ENCODE measurements around the gene OSBPL9. TPM values are rescaled to one million over a fixed set of nuclear protein-coding genes. Genes with fewer than 3 reads are reported as not detected.

Gene OSBPL9
- total RNA-seq, 1 experiment from 2014 or later: 188 TPM

DNA sequence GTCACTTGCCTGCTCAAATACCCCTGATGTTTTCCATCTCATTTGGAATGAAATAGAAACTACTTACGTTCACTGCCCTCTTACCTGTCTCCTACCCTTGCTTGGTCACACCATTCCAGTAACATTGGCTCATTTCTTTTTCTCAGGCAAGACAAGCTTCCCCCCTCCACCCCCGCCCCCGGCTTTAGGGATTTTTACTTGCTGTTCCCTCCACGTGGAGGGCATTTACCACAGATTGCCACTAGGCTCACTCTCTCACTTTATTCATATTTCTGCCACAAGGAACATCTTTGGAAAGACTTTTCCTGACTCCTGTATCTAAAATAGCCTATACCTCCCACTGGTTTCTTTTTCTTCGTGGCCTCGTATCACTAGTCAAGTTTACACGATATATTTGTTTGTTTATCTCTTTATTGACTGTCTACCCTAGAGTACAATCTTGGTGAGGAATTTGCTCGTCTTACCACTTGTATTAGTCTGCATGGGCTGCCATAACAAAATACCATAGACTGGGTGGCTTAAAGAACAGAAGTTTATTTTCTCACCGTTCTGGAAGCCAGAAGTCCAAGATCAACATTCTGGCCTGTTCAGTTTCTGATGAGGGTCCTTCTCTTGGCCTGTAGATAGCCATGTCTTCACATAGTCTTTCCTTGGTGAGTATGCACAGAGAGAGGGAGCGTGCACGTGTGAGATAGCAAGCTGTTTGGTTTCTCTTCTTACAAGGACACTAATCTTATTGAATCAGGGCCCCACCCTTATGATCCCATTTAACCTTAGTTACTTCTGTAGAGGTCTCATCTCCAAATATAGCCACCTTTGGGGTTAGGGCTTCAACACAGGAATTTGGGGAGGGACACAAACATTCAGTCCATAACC lies 135.4 kb downstream of the OSBPL9 start:
- H3K36me3 ChIP-seq (ENCODE audit: low read depth): peaks cover 53% of the 10 kb centered on the region
- H2AFZ ChIP-seq: no peak overlapping the region
- ChIA-PET CTCF (no interaction called here), POLR2A (ENCODE audit: unreplicated experiment) (no interaction called here)
- no peak overlapping the region for H3K4me3 ChIP-seq
- intact Hi-C loops (cut with micrococcal nuclease; ENCODE audit: unreplicated experiment): no loop called here
- peaks cover 22% of the 10 kb centered on the region for H3K4me1 ChIP-seq (replicated peaks; ENCODE audit: insufficient read depth)
- no peaks in the 10 kb centered on the region for H4K20me1 ChIP-seq (ENCODE audit: insufficient read depth)
- no peaks in the 10 kb centered on the region for H3K9me2 ChIP-seq (ENCODE audit: insufficient read depth)
- no peak overlapping the region for H3K4me2 ChIP-seq
- H3K79me2 ChIP-seq (ENCODE audit: low read depth): peaks cover 16% of the 10 kb centered on the region; the same call in 1 of the 2 replicates
- no peak overlapping the region for H3K27ac ChIP-seq
- no peak for DNase-seq
- no peaks in the 10 kb centered on the region for H3K9me3 ChIP-seq (ENCODE audit: insufficient read depth, low read depth)
- no peak for TF ChIP-seq EZH2 (IDR thresholded peaks at IDR 0.05; ENCODE audit: low read depth)
- TF ChIP-seq, protein P1, sequence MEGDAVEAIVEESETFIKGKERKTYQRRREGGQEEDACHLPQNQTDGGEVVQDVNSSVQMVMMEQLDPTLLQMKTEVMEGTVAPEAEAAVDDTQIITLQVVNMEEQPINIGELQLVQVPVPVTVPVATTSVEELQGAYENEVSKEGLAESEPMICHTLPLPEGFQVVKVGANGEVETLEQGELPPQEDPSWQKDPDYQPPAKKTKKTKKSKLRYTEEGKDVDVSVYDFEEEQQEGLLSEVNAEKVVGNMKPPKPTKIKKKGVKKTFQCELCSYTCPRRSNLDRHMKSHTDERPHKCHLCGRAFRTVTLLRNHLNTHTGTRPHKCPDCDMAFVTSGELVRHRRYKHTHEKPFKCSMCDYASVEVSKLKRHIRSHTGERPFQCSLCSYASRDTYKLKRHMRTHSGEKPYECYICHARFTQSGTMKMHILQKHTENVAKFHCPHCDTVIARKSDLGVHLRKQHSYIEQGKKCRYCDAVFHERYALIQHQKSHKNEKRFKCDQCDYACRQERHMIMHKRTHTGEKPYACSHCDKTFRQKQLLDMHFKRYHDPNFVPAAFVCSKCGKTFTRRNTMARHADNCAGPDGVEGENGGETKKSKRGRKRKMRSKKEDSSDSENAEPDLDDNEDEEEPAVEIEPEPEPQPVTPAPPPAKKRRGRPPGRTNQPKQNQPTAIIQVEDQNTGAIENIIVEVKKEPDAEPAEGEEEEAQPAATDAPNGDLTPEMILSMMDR (conservative IDR thresholded peaks at IDR 0.05): no peak
- peaks cover 41% of the 10 kb centered on the region for H3F3A ChIP-seq (ENCODE audit: insufficient read depth, low read depth)
- BruUV-seq (replicated peaks): no TSS peak
- no peaks in the 10 kb centered on the region for H3K27me3 ChIP-seq (ENCODE audit: insufficient read depth, low read depth)

DNA sequence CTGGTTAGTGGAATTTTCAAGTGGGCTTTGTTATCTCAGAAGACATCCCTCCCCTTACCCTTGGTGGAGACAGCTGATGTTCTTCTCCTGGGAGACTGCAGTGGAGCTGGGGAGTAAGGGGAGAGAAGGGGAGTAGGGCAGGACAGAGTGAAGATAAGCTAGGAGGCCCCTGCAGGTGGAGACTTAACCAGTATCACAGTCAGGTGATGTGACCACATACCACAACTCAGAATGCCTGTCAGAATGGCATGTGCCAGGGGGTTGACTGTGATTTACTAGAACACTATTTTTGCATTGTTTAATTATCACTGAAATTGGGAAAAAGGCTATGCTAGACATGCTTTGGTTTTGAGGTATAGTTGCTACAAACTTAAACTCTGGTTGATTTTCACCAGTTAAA lies 137.1 kb downstream of the OSBPL9 start:
- Histone ChIP-seq H3K4me1 (replicated peaks; ENCODE audit: insufficient read depth) (peaks cover 28% of the 10 kb centered on the region), H3F3A (ENCODE audit: insufficient read depth, low read depth) (peaks cover 48% of the 10 kb centered on the region; the same call in 1 of the 2 replicates), H3K9me2 (ENCODE audit: insufficient read depth) (no peaks in the 10 kb centered on the region), H3K79me2 (ENCODE audit: low read depth) (peaks cover 16% of the 10 kb centered on the region; the same call in 1 of the 2 replicates), H3K4me3 (no peak overlapping the region), H3K27ac (no peak overlapping the region), H3K4me2 (no peak overlapping the region), H4K20me1 (ENCODE audit: insufficient read depth) (no peaks in the 10 kb centered on the region), H3K27me3 (ENCODE audit: insufficient read depth, low read depth) (no peaks in the 10 kb centered on the region), H3K36me3 (ENCODE audit: low read depth) (peaks cover 50% of the 10 kb centered on the region), H2AFZ (no peak overlapping the region), H3K9me3 (ENCODE audit: insufficient read depth, low read depth) (no peaks in the 10 kb centered on the region)
- intact Hi-C loops (cut with micrococcal nuclease; ENCODE audit: unreplicated experiment): no loop called here
- CTCF ChIA-PET: no interaction called here
- TF ChIP-seq EZH2 (IDR thresholded peaks at IDR 0.05; ENCODE audit: low read depth): no peak
- TF ChIP-seq, protein P1 (conservative IDR thresholded peaks at IDR 0.05): no peak
- no TSS peak for BruUV-seq (replicated peaks)
- DNase-seq: no peak
- POLR2A ChIA-PET (ENCODE audit: unreplicated experiment): no interaction called here

DNA sequence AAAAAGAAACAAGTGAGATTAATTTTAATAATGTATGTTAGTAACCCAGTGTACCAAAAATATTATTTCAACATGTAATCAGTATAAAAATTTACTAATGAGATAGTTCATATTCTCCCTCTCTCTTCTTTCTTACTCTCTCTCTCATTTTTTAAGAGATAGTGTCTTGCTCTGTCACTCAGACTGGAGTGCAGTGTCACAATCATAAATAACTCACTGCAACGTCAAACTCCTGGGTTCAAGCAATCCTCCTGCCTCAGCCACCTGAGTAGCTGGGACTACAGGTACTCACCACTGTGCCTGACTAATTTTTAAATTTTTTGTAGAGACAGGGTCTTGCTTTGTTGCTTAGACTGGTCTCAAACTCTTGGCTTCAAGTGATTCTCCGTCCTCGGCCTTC lies 137.8 kb downstream of the OSBPL9 start:
- Histone ChIP-seq H3K4me1 (replicated peaks; ENCODE audit: insufficient read depth) (peaks cover 29% of the 10 kb centered on the region), H3K9me3 (ENCODE audit: insufficient read depth, low read depth) (no peaks in the 10 kb centered on the region), H3K36me3 (ENCODE audit: low read depth) (peaks cover 45% of the 10 kb centered on the region), H2AFZ (no peak overlapping the region), H3K79me2 (ENCODE audit: low read depth) (peaks cover 16% of the 10 kb centered on the region; the same call in 1 of the 2 replicates), H4K20me1 (ENCODE audit: insufficient read depth) (no peaks in the 10 kb centered on the region), H3K9me2 (ENCODE audit: insufficient read depth) (no peaks in the 10 kb centered on the region), H3K27me3 (ENCODE audit: insufficient read depth, low read depth) (no peaks in the 10 kb centered on the region), H3F3A (ENCODE audit: insufficient read depth, low read depth) (peaks cover 51% of the 10 kb centered on the region; the same call in 1 of the 2 replicates), H3K27ac (no peak overlapping the region), H3K4me2 (no peak overlapping the region), H3K4me3 (no peak overlapping the region)
- intact Hi-C loops (cut with micrococcal nuclease; ENCODE audit: unreplicated experiment): no loop called here
- ChIA-PET CTCF (no interaction called here), POLR2A (ENCODE audit: unreplicated experiment) (interaction anchor here (0.6 kb wide), 1 partner anchor 296 kb away, joined by 3 read pairs; no protein-coding TSS in a partner anchor)
- no TSS peak for BruUV-seq (replicated peaks)
- TF ChIP-seq, protein P1 (conservative IDR thresholded peaks at IDR 0.05): no peak
- no peak for TF ChIP-seq EZH2 (IDR thresholded peaks at IDR 0.05; ENCODE audit: low read depth)
- DNase-seq: no peak
